Measurements from ENCODE around the gene CCDC70.

CCDC70 gene

GRCh38 chr13:51832471-51833152, 29.2 kb upstream of the CCDC70 start:
- no peak overlapping the region for H3K4me3 ChIP-seq (replicated peaks; ENCODE audit: insufficient read depth, low read length)
- peak; percentile 42 to 84 for DNase-seq (ENCODE audit: low read depth in 1 of 2, low spot score in 1 of 2)
- no peak overlapping the region for H3K27ac ChIP-seq (replicated peaks)
- no peaks in the 10 kb centered on the region for H3K27me3 ChIP-seq (ENCODE audit: insufficient read depth, poor library complexity, severe bottlenecking)
- TF ChIP-seq POLR2AphosphoS5 (IDR thresholded peaks at IDR 0.05; ENCODE audit: low read depth) (no peak), GABPA (IDR thresholded peaks at IDR 0.05; ENCODE audit: low read depth) (no peak)
- TF ChIP-seq, protein P1, sequence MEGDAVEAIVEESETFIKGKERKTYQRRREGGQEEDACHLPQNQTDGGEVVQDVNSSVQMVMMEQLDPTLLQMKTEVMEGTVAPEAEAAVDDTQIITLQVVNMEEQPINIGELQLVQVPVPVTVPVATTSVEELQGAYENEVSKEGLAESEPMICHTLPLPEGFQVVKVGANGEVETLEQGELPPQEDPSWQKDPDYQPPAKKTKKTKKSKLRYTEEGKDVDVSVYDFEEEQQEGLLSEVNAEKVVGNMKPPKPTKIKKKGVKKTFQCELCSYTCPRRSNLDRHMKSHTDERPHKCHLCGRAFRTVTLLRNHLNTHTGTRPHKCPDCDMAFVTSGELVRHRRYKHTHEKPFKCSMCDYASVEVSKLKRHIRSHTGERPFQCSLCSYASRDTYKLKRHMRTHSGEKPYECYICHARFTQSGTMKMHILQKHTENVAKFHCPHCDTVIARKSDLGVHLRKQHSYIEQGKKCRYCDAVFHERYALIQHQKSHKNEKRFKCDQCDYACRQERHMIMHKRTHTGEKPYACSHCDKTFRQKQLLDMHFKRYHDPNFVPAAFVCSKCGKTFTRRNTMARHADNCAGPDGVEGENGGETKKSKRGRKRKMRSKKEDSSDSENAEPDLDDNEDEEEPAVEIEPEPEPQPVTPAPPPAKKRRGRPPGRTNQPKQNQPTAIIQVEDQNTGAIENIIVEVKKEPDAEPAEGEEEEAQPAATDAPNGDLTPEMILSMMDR (IDR thresholded peaks at IDR 0.05; ENCODE audit: insufficient read depth, low read length), result peak; percentile 40

- no peak overlapping the region for H3K4me3 ChIP-seq (replicated peaks; ENCODE audit: insufficient read depth, low read length)
- DNase-seq (ENCODE audit: low read depth in 1 of 2, low spot score in 1 of 2), result no peak
- TF ChIP-seq REST (IDR thresholded peaks at IDR 0.05; ENCODE audit: insufficient replicate concordance, low read depth), result no peak
- no peak for TF ChIP-seq SPI1 (IDR thresholded peaks at IDR 0.05; ENCODE audit: borderline replicate concordance, low read depth)
- H3K27ac ChIP-seq (replicated peaks), result no peak overlapping the region
- H3K27me3 ChIP-seq (ENCODE audit: insufficient read depth, poor library complexity, severe bottlenecking), result no peaks in the 10 kb centered on the region
Measured at GRCh38 chr13:51833980-51834379, 27.8 kb upstream of the CCDC70 start.

DNA sequence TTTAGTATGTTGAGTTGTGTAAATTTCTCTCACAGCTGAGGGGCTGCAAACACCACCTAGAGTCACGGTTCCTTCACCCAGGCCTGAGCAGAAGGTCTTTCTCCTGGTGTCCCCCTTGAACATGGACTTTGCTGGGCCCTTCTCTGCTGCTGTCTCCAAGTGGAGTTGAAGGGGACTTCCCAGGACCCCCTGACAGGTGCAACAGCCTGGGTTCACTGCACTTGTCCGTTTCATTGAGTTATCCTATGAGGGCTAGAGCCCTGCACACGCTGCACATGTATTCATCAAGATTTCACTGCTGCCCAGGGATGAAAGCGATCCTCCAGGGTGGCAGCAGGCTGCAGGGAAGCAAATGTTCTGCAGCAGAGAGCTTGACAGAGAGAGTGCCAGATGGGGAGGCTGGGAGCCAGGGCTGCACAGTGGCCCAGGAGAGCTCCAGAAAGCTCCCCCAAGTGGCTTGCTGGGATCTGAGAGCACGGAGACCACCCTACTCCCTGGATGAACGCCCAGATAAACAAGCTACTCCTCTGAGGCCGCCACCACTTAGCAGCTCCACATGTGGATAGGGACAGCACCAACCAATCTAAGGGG, 27.1 kb upstream of the CCDC70 start:
- DNase-seq (ENCODE audit: low read depth in 1 of 2, low spot score in 1 of 2), result no peak
- Histone ChIP-seq H3K27me3 (ENCODE audit: insufficient read depth, poor library complexity, severe bottlenecking) (no peaks in the 10 kb centered on the region), H3K4me3 (replicated peaks; ENCODE audit: insufficient read depth, low read length) (no peak overlapping the region), H3K27ac (replicated peaks) (no peak overlapping the region)
- TF ChIP-seq POLR2AphosphoS5 (IDR thresholded peaks at IDR 0.05; ENCODE audit: low read depth) (no peak), GABPA (IDR thresholded peaks at IDR 0.05; ENCODE audit: low read depth) (no peak), SPI1 (IDR thresholded peaks at IDR 0.05; ENCODE audit: borderline replicate concordance, low read depth) (no peak), REST (IDR thresholded peaks at IDR 0.05; ENCODE audit: insufficient replicate concordance, low read depth) (no peak)
- TF ChIP-seq, protein P1 (IDR thresholded peaks at IDR 0.05; ENCODE audit: insufficient read depth, low read length), result no peak

- H3K27me3 ChIP-seq (ENCODE audit: insufficient read depth, poor library complexity, severe bottlenecking), result no peaks in the 10 kb centered on the region
- H3K4me3 ChIP-seq (replicated peaks; ENCODE audit: insufficient read depth, low read length), result no peak overlapping the region
- H3K27ac ChIP-seq (replicated peaks), result peak overlapping the region; percentile 32
- DNase-seq (ENCODE audit: low read depth in 1 of 2, low spot score in 1 of 2), result peak in 1 of 2 experiments; percentile 70
- TF ChIP-seq, protein P1 (IDR thresholded peaks at IDR 0.05; ENCODE audit: insufficient read depth, low read length), result no peak
- peak; percentile 42; the same call in 1 of the 2 replicates for TF ChIP-seq SPI1 (IDR thresholded peaks at IDR 0.05; ENCODE audit: borderline replicate concordance, low read depth)
- no peak for TF ChIP-seq REST (IDR thresholded peaks at IDR 0.05; ENCODE audit: insufficient replicate concordance, low read depth)
- no peak for TF ChIP-seq GABPA (IDR thresholded peaks at IDR 0.05; ENCODE audit: low read depth)
- TF ChIP-seq POLR2AphosphoS5 (IDR thresholded peaks at IDR 0.05; ENCODE audit: low read depth), result no peak
Measured at GRCh38 chr13:51837016-51837415, 24.8 kb upstream of the CCDC70 start.
